Measurements from ENCODE around the gene DHX32.
"Not testable (repeated sequence)": the region's sequence is repeated elsewhere in the genome, so short reads cannot be mapped to it uniquely, and the experiment has no call there.

The DHX32 gene

GRCh38 chr10:125892402-125892801, 11.3 kb upstream of the DHX32 start:
- not testable (repeated sequence) for H3K4me3 ChIP-seq, H3K27ac ChIP-seq

GRCh38 chr10:125889441-125889840, 8.3 kb upstream of the DHX32 start:
- peaks cover 0 to 24% (median 0%) of the 10 kb centered on the region in 11 experiments; a peak in 6 of 22 replicates for H4K20me1 ChIP-seq
- H3K9me3 ChIP-seq (replicated peaks in 1 of 11); H3K27ac ChIP-seq: not testable (repeated sequence)

More at GRCh38 chr10:125892402-125892801, 11.3 kb upstream of the DHX32 start:
- peaks cover 0 to 24% (median 0%) of the 10 kb centered on the region in 11 experiments; a peak in 5 of 22 replicates for H4K20me1 ChIP-seq
- peaks cover 0 to 21% (median 7%) of the 10 kb centered on the region in 10 experiments; a peak in 15 of 20 replicates for H3K4me1 ChIP-seq
- H3K9ac ChIP-seq; H3K27me3 ChIP-seq; H3K9me3 ChIP-seq (replicated peaks in 1 of 11); H3K36me3 ChIP-seq: not testable (repeated sequence)
- H3K4me2 ChIP-seq: peak overlapping the region in 1 of 11 experiments; percentile 20; a peak in 1 of 22 replicates

GRCh38 chr10:125886914-125887512, 5.9 kb upstream of the DHX32 start:
- H3K4me2 ChIP-seq: no peak overlapping the region
- no peaks in the 10 kb centered on the region for H3K4me1 ChIP-seq
- peaks cover 0 to 31% (median 0%) of the 10 kb centered on the region in 11 experiments; a peak in 6 of 22 replicates for H4K20me1 ChIP-seq
- no peaks in the 10 kb centered on the region for H3K9me3 ChIP-seq (replicated peaks in 1 of 11)
- H3K9ac ChIP-seq: no peak overlapping the region
- H3K27ac ChIP-seq: no peak overlapping the region
- no peak for TF ChIP-seq Cebpa-rat (IDR thresholded peaks at IDR 0.05)
- peaks cover 12 to 45% (median 25%) of the 10 kb centered on the region in 11 experiments; a peak in 20 of 22 replicates for H3K36me3 ChIP-seq
- no peaks in the 10 kb centered on the region for H3K27me3 ChIP-seq
- H3K4me3 ChIP-seq: no peak overlapping the region

More at GRCh38 chr10:125889441-125889840, 8.3 kb upstream of the DHX32 start:
- not testable (repeated sequence) for H3K27me3 ChIP-seq, H3K9ac ChIP-seq, H3K4me2 ChIP-seq, H3K4me3 ChIP-seq
- Histone ChIP-seq H3K4me1 (peaks cover 0 to 13% (median 0%) of the 10 kb centered on the region in 10 experiments; a peak in 4 of 20 replicates), H3K36me3 (peaks cover 10 to 25% (median 14%) of the 10 kb centered on the region in 11 experiments; a peak in 19 of 22 replicates)

GRCh38 chr10:125883211-125883610, 2.1 kb upstream of the DHX32 start:
- H3K9me3 ChIP-seq (replicated peaks in 1 of 11): peaks cover 7 to 14% (median 12%) of the 10 kb centered on the region in 11 experiments; a peak in 19 of 22 replicates
- H3K36me3 ChIP-seq: peaks cover 35 to 81% (median 51%) of the 10 kb centered on the region in 11 experiments
- no peak overlapping the region for H3K27ac ChIP-seq
- no peak overlapping the region for H3K9ac ChIP-seq
- no peaks in the 10 kb centered on the region for H3K27me3 ChIP-seq
- no peak overlapping the region for H3K4me2 ChIP-seq
- no peak overlapping the region for H3K4me3 ChIP-seq
- no peaks in the 10 kb centered on the region for H3K4me1 ChIP-seq
- H4K20me1 ChIP-seq: peaks cover 0 to 32% (median 0%) of the 10 kb centered on the region in 11 experiments; a peak in 6 of 22 replicates
- no peak for TF ChIP-seq Cebpa-rat (IDR thresholded peaks at IDR 0.05)

- H3K9me3 ChIP-seq (replicated peaks in 1 of 11): peaks cover 13 to 20% (median 18%) of the 10 kb centered on the region in 11 experiments
- peaks cover 37 to 87% (median 57%) of the 10 kb centered on the region in 11 experiments for H3K36me3 ChIP-seq
- no peak overlapping the region for H3K4me3 ChIP-seq
- H3K4me2 ChIP-seq: no peak overlapping the region
- H3K4me1 ChIP-seq: no peaks in the 10 kb centered on the region
- H3K27me3 ChIP-seq: no peaks in the 10 kb centered on the region
- no peak overlapping the region for H3K9ac ChIP-seq
- peaks cover 0 to 32% (median 0%) of the 10 kb centered on the region in 11 experiments; a peak in 6 of 22 replicates for H4K20me1 ChIP-seq
- no peak overlapping the region for H3K27ac ChIP-seq
- TF ChIP-seq Cebpa-rat (IDR thresholded peaks at IDR 0.05): no peak
Measured at GRCh38 chr10:125882596-125882995, 1.5 kb upstream of the DHX32 start.

GRCh38 chr10:125880719-125881118, 373 bp downstream of the DHX32 start:
- no peak overlapping the region for H3K9ac ChIP-seq
- H3K27ac ChIP-seq: no peak overlapping the region
- peaks cover 56 to 94% (median 71%) of the 10 kb centered on the region in 11 experiments for H3K36me3 ChIP-seq
- H3K9me3 ChIP-seq (replicated peaks in 1 of 11): peaks cover 32 to 39% (median 37%) of the 10 kb centered on the region in 11 experiments
- no peak overlapping the region for H3K4me3 ChIP-seq
- H3K4me2 ChIP-seq: no peak overlapping the region
- H3K4me1 ChIP-seq: no peaks in the 10 kb centered on the region
- H3K27me3 ChIP-seq: no peaks in the 10 kb centered on the region
- no peak for TF ChIP-seq Cebpa-rat (IDR thresholded peaks at IDR 0.05)
- peaks cover 0 to 32% (median 0%) of the 10 kb centered on the region in 11 experiments; a peak in 5 of 22 replicates for H4K20me1 ChIP-seq

GRCh38 chr10:125878957-125879835, 1.9 kb downstream of the DHX32 start:
- Histone ChIP-seq H4K20me1 (peaks cover 0 to 26% (median 0%) of the 10 kb centered on the region in 11 experiments; a peak in 5 of 22 replicates), H3K4me1 (no peaks in the 10 kb centered on the region), H3K27me3 (no peaks in the 10 kb centered on the region), H3K9me3 (replicated peaks in 1 of 11) (peaks cover 44 to 51% (median 48%) of the 10 kb centered on the region in 11 experiments), H3K9ac (no peak overlapping the region), H3K36me3 (peaks cover 56 to 94% (median 73%) of the 10 kb centered on the region in 11 experiments), H3K4me2 (no peak overlapping the region), H3K27ac (no peak overlapping the region), H3K4me3 (no peak overlapping the region)
- TF ChIP-seq Cebpa-rat (IDR thresholded peaks at IDR 0.05): no peak

GRCh38 chr10:125871338-125871737, 9.8 kb downstream of the DHX32 start:
- no peak overlapping the region for H3K27ac ChIP-seq

More at GRCh38 chr10:125871338-125871737, 9.8 kb downstream of the DHX32 start:
- peaks cover 0 to 9% (median 0%) of the 10 kb centered on the region in 11 experiments; a peak in 2 of 22 replicates for H4K20me1 ChIP-seq
- H3K9ac ChIP-seq: no peak overlapping the region
- no peak for TF ChIP-seq Cebpa-rat (IDR thresholded peaks at IDR 0.05)
- peaks cover 15 to 22% (median 18%) of the 10 kb centered on the region in 11 experiments for H3K9me3 ChIP-seq (replicated peaks in 1 of 11)
- no peak overlapping the region for H3K4me2 ChIP-seq
- no peaks in the 10 kb centered on the region for H3K27me3 ChIP-seq
- H3K4me1 ChIP-seq: peaks cover 0 to under 1% (median 0%) of the 10 kb centered on the region in 10 experiments; a peak in 3 of 20 replicates
- peaks cover 25 to 54% (median 31%) of the 10 kb centered on the region in 11 experiments for H3K36me3 ChIP-seq
- no peak overlapping the region for H3K4me3 ChIP-seq

All from BLaER1 treated with 17β-estradiol and CSF1 and Interleukin-3, amounts not matched to agents 10 nM and 100 nM (cell line).